Measurements from ENCODE around the gene TBC1D5.

The TBC1D5 gene

DNA sequence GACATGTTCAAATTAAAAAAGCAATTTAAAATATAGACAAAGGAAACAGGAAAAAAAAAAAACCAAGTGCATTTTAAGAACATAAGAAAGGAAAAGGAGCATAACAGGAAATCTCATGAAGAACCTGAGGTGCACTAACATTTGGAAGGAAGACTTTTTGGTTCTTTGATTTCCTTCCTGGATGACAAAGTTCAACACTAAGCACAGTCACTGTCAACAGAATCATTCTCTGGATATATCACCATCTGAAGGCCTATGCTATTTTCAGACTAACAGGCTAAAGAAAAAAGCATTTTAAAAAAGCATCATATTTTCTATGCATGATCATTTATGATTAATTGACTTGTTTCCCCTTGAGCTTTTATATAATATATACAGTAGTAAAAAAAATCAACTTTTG, 508.0 kb downstream of the TBC1D5 start:
- Mint-ChIP-seq H3K4me1 (no peaks in the 10 kb centered on the region), H3K4me3 (no peak overlapping the region), H3K27ac (peak overlapping the region; percentile 23), H3K27me3 (ENCODE audit: low read depth, poor library complexity) (no peaks in the 10 kb centered on the region), H3K9me3 (no peaks in the 10 kb centered on the region), H3K36me3 (ENCODE audit: low read depth) (no peaks in the 10 kb centered on the region)
- TF ChIP-seq, protein P1, sequence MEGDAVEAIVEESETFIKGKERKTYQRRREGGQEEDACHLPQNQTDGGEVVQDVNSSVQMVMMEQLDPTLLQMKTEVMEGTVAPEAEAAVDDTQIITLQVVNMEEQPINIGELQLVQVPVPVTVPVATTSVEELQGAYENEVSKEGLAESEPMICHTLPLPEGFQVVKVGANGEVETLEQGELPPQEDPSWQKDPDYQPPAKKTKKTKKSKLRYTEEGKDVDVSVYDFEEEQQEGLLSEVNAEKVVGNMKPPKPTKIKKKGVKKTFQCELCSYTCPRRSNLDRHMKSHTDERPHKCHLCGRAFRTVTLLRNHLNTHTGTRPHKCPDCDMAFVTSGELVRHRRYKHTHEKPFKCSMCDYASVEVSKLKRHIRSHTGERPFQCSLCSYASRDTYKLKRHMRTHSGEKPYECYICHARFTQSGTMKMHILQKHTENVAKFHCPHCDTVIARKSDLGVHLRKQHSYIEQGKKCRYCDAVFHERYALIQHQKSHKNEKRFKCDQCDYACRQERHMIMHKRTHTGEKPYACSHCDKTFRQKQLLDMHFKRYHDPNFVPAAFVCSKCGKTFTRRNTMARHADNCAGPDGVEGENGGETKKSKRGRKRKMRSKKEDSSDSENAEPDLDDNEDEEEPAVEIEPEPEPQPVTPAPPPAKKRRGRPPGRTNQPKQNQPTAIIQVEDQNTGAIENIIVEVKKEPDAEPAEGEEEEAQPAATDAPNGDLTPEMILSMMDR (IDR thresholded peaks at IDR 0.05) = no peak
- DNase-seq = no peak

DNA sequence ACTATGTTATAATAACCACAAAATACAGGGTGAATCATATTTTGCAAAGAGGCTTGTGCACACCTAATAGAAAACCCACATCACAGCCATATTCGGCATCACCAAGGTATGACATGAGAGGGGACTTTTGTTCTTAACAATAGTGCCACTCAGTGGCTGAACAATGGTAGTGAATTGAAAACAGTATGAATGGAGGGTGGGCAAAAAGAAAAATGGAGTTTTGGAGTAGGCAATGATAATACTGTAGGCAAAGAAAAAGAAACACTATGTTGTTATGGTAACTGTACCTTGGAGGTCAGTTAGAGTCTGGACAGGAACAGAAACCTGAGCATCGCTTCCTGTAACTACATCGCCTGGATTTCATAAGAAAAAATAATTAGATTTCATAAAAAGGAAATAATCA, 509.0 kb downstream of the TBC1D5 start:
- H3K36me3 Mint-ChIP-seq (ENCODE audit: low read depth) = no peaks in the 10 kb centered on the region
- H3K4me3 Mint-ChIP-seq = no peak overlapping the region
- H3K27ac Mint-ChIP-seq = no peak overlapping the region
- no peaks in the 10 kb centered on the region for H3K9me3 Mint-ChIP-seq
- TF ChIP-seq, protein P1 (IDR thresholded peaks at IDR 0.05) = peak; percentile 68
- no peaks in the 10 kb centered on the region for H3K27me3 Mint-ChIP-seq (ENCODE audit: low read depth, poor library complexity)
- DNase-seq = peak; percentile 4
- H3K4me1 Mint-ChIP-seq = no peaks in the 10 kb centered on the region

DNA sequence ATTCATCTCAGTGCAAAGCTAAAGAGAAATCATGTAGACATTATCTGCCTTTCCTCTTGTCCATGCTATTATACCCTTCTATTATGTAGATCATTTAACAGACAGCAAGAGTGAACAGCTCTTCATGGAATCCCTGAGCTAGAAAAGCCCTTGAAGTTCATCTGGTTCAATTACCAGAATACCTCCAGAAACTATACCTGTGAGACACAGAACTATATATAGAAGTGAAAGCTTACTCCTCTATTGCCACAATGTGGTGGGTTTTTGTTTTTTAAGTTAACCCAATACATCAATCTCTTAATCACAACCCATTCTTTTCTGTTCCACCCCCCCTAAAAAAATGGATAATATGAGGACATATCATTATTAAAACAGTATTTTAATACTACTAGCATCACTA, 510.0 kb downstream of the TBC1D5 start:
- Mint-ChIP-seq H3K27me3 (ENCODE audit: low read depth, poor library complexity) (no peaks in the 10 kb centered on the region), H3K9me3 (no peaks in the 10 kb centered on the region), H3K4me3 (no peak overlapping the region), H3K27ac (no peak overlapping the region), H3K4me1 (no peaks in the 10 kb centered on the region), H3K36me3 (ENCODE audit: low read depth) (no peaks in the 10 kb centered on the region)
- TF ChIP-seq, protein P1 (IDR thresholded peaks at IDR 0.05) = no peak
- DNase-seq = no peak

DNA sequence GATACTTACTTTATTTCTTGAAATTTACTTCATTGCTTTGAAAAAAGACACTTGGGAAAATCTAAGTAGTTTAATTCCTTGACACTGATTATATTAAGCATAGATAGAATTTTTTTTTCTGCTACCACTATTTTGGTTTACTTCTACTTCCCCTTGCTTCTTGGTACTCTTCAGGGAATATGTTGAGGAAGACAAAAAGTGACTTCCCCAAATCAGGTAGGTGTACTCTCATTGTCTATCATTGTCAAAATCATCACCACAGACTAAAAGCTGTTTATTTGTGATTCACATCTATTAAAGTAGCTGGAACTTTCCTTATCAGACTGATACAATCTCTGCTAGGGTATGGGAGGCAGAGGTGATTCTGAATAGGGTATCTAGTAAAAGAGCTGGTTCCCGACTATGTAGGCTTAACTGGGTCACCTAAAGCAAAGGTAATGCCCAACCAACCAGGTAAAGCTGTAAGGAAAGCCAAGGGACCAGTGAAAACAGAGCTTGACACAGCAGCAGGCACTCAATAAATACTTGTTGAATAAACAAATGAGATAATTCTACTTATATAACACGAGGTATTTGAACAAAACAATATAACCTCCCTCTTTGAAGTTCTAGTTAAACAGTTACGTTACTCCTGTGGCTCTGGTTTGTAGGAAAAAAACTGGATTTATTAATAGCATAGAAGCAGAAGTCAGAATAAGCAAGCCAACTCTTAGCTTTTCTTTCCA, 510.7 kb downstream of the TBC1D5 start:
- Mint-ChIP-seq H3K4me3 (no peak overlapping the region), H3K9me3 (no peaks in the 10 kb centered on the region), H3K27ac (no peak overlapping the region), H3K36me3 (ENCODE audit: low read depth) (no peaks in the 10 kb centered on the region), H3K4me1 (no peaks in the 10 kb centered on the region), H3K27me3 (ENCODE audit: low read depth, poor library complexity) (no peaks in the 10 kb centered on the region)
- DNase-seq = no peak
- TF ChIP-seq, protein P1 (IDR thresholded peaks at IDR 0.05) = no peak

DNA sequence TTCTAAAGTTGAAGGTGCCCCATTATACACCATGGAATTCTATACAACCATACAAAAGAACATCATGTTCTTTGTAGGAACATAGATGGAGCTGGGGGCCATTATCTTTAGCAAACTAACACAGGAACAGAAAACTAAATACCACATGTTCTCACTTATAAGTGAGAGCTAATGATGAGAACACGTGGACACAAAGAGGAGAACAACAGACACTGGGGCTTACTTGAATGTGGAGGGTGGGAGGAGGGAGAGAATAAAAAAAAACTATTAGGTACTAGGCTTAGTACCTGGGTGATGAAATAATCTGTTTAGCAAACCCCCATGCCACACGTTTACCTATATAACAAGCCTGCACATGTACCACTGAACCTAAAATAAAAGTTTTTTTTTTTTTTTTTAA, 515.0 kb downstream of the TBC1D5 start:
- H3K27ac Mint-ChIP-seq = no peak overlapping the region
- TF ChIP-seq, protein P1 (IDR thresholded peaks at IDR 0.05) = no peak
- no peaks in the 10 kb centered on the region for H3K9me3 Mint-ChIP-seq
- no peaks in the 10 kb centered on the region for H3K27me3 Mint-ChIP-seq (ENCODE audit: low read depth, poor library complexity)
- no peaks in the 10 kb centered on the region for H3K36me3 Mint-ChIP-seq (ENCODE audit: low read depth)
- H3K4me1 Mint-ChIP-seq = no peaks in the 10 kb centered on the region
- no peak overlapping the region for H3K4me3 Mint-ChIP-seq
- DNase-seq = no peak

DNA sequence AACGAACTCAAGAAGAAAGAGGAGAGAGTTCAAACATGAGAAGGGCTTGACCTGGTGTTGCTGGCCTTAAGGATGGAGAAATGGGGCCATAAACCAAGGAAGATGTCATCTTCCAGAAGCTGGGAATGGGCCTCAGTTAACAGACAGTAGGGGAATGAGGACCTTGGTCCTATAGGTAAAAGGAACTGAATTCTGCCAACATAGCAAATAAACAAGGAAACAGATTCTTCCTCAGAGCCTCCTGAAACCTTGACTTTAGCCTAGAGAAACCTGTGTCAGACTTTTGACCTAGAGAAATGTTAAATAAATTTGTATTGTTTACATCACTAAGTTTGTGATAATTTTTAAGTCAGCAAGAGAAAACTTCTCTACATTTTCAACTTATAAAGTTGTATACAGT, 520.9 kb downstream of the TBC1D5 start:
- H3K9me3 Mint-ChIP-seq = peaks cover 12% of the 10 kb centered on the region
- no peaks in the 10 kb centered on the region for H3K27me3 Mint-ChIP-seq (ENCODE audit: low read depth, poor library complexity)
- H3K36me3 Mint-ChIP-seq (ENCODE audit: low read depth) = peaks cover 29% of the 10 kb centered on the region
- no peak for DNase-seq
- TF ChIP-seq, protein P1 (IDR thresholded peaks at IDR 0.05) = no peak
- H3K27ac Mint-ChIP-seq = no peak overlapping the region
- H3K4me3 Mint-ChIP-seq = no peak overlapping the region
- H3K4me1 Mint-ChIP-seq = no peaks in the 10 kb centered on the region

Measured in nephron progenitor cell (in vitro differentiated cells).